Fibroblast of upper back skin (primary cell): ENCODE results near the gene ADCY7.
"Not testable (repeated sequence)": the region's sequence is repeated elsewhere in the genome, so short reads cannot be mapped to it uniquely, and the experiment has no call there.

Source experiments
- DNase-seq: peaks from one replicate; pipeline ENCODE4 v3.0.0-alpha.2; 2013

Gene ADCY7

DNA sequence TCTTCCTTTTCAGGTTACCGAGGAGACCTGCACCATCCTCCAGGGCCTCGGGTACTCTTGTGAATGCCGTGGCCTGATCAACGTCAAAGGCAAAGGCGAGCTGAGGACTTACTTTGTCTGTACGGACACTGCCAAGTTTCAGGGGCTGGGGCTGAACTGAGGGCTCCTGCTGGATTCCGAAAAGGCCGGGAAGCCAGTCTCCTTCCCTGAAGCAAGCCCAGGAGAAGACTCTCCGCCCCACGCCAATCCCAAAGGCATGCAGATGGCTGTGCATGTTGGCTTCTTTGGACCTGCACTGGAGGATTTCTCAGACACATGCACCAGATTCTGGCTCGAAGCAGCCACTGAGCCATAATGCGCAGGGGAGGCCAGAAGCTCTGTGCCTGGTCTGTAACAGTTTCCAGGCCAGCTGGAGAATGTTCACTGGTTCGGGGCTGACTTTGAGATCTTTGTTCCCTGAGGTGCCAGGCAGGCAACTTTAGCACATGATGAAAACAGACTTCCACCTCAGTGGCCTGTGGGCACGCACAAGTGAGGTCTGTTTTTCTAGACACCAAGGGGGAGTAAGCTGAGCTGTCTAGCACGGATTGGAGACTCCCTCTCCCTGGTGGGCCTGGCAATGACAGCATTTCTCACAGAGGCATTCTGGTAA lies 49.1 kb downstream of the ADCY7 start:
- DNase-seq = no peak

DNA sequence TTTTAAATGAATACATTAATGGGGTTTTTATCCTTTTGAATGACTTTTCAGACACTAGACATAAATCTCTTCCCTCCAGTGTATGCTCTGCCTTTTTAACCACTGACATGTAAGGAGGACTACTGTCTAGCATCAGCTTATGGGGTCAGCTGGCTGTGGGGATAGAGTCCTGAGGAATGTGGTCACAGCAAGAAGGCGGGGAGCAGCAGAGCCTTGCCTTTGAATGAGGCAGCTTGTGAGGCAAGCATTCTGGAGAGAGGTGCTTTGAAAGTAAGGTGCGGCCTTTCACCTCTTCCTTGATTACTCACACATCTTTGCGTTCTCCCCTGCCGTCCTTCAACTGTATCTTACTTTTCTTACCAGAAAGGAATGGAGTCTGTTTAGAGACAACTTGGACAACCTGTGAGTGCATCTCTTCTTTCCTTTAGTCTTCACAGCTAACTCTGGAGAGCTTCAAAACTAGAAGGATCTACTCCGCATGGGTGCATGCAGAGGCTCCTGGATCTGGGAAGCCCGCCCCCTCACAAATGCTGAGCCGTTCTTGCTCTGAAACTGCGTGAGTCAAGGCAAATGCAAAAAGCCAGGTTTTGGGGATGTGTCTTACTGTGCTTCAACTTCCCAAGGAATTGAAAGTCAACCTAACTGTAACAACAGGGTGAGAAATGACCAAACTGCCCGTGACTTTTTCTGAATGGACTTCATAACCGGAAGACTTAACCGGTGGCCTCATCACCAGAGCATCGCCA lies 49.9 kb downstream of the ADCY7 start:
- DNase-seq = no peak

DNA sequence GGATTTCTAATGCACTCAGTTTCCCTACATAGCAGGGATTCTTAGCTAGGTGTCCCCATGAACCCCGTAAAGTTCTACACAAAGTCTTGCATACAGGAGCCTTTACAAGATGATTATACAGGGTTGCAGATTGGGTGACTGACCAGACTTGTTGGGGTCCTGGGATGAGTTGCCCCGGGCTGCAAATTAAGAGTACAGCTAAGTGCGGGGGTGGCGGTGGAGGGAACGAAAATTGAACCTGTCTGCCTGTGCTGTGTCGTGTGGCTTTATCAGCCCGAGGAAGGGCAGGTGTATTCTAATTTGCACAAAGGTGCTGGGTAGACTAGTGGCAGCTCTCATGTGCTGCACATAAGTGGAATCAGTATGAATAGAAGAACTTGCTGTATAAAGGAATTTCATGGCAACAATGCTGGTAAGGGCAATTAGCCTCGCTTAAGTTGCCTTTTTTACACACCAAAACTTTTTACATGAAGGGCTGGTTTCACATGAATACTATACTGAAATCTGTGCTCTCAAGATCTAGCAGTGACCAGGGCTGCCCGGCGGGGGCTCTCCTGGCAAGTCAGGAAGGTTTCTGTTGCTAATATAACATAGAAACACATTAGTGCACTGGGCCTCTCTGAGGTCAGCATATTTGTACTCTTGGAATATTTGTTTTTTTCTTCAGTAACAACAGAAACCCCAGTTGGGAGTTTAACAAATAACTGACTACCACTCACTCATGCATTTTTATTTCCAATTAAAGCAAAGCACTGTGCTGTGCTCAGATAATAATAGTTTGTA lies 50.7 kb downstream of the ADCY7 start:
- DNase-seq = no peak

DNA sequence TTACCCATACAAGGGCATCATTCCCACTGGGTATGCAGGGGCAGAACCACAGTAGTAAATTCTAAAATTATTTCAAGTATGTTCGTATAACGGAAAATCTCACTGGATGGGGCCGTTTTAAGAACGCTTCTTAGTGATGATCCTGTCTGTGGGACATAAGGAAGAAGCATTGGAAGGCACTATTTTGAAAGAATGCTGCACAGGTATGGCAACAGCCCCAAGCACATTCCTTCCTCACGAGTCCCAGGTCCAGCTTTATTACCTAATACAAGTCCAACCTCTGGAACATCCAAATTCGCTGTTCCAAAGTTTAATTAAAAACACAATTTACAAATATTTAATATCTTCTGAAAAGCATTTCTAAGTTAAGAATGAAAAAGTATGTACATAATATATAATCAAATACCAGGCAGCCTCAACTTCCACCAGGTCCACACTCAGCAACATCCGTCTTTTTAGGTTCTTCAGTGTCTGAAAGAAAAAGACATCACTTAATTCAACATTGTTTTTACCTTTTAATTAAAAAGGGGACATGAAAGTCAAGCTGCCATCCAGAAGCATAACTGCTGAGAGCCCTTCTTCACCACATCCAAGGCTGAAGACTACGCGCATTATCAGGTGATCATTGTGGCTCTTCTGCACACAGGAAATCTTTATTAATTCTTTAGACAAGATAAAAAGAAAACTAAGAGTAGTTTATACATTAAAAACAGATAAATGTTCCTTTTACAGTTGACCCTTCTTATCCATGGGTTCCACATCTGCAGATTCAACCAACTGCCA lies 52.6 kb downstream of the ADCY7 start:
- no peak for DNase-seq

DNA sequence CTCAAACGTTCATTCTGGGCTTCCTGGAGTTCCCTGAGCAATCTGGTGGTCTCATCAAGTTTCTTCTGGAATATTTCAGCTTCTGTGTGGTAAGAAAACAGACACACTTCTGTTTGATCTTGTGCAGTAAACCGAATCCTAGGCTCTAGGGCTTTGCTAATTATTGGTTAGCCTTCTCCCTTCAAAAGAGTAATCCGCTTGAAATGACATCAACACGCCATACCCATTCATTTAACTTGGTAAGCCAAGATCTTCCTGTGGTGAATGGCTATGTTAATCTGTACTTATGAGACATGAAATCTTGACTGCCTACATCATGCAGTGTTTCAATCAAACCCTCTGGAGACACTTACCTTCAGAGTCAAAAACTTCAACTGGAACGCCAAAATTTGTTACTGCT lies 54.0 kb downstream of the ADCY7 start:
- no peak for DNase-seq

DNA sequence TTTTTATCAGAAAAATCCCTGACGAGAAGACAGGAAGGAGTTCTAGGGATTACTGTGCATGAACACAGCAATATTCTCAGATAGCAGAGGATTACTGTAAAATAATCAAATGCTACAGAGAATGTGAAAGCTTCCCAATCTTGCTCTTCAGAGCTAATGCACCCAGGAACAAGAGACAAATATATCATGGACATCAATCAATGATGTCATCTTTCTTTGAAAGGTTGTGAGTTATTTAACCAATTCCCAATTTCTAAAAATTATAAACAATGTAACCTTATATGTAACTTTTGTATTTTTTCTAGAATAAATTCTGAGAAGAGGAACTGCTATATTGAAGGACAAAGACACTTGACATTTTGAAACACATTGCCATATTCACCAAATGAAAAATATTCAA lies 56.0 kb downstream of the ADCY7 start:
- no peak for DNase-seq

DNA sequence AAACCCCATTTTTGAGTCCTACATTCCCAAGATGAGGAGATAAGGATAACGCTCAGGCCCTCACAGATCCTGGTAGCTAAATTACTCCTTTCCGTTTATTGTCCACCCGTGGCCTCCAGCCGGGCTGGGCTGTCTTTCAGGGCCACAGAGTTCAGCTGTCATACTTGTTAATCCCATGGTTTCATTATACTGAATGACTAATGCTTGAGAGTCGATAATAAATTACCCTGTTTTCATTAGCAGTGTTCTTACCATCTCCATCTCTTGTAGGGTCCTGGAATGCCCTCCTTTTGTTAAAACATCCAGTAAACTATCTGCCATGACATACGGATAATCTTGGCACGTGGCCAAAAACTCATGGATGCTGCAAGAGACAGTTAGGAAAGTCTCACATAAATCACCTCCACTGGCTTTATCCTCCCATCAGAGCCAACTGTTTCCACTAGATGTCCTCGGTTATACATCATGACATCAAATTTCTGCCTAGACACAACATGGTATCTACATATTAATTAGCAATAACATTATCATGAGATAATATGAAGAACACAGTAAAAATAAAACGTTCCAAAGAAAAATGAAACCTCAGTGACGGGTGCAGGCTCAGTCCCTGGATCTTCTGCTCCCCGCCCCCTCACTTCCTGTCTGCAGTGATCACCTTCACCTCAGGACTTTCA lies 57.1 kb downstream of the ADCY7 start:
- peak; percentile 52 for DNase-seq

DNA sequence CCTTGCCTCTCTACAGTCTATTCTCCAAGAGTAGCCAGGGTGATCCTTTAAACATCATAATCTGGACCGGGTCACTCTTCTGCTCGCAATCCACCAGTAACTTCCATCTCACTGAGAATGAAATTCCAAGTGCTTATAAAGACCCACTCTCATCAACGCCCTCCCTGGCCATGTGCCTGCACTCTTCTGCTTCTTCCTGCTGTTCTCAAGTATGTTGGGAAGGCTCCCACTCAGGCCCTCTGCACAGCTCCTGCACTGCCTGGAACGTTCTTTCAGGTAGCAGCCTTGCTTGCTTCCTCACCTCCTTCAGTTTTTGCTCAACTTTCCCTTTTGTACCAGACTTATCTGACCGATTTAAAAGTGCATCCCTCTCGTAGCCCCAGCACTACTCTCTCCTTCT lies 58.0 kb downstream of the ADCY7 start:
- no peak for DNase-seq

DNA sequence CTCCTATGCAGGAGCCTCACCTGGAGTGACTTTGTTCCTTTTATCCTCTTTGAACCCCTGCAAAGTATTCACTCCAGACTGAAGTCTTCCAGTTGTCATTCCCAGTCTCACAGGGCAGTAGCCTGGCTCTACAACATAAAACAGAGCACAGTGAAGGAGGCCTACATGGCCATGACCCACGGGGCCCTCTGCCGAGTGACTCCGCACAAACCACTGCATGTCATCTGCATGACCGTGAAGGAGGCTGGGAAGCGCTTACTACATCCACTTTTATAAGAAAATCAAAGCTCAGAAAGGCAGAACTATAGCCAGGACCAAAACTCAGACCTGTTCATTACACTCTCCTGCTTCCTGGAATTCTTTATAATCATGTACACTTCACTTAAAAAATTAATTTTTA lies 59.9 kb downstream of the ADCY7 start:
- DNase-seq = no peak

DNA sequence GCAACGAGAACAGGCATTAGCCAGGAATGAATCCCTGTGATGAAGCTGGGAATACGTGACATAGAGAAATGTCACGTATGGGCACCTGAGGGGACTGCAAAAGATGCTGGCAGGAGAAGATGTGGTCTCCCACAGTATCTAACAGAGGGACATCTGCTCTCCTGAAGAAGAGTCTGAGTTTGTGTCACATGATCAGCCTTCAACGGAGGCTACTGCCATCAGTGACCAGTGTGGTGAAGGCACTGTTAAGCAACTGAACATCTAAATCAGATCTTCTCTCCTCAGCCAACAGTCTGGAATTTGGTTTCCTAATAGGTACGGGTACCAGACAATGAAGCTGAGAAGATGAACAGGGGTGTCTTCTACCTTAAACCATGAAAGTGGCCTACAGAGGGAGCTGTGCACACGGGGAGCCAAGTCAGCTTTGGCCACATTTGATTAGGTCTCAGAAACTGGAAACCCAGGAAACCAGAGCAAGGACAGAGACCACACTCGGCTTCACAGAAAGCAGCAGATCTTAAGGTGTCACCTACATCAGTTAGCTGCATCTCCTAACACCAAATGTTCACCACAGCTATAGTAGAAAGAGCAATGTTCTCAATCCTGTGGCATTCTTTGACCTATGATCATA lies 60.6 kb downstream of the ADCY7 start:
- peak; percentile 25 for DNase-seq

DNA sequence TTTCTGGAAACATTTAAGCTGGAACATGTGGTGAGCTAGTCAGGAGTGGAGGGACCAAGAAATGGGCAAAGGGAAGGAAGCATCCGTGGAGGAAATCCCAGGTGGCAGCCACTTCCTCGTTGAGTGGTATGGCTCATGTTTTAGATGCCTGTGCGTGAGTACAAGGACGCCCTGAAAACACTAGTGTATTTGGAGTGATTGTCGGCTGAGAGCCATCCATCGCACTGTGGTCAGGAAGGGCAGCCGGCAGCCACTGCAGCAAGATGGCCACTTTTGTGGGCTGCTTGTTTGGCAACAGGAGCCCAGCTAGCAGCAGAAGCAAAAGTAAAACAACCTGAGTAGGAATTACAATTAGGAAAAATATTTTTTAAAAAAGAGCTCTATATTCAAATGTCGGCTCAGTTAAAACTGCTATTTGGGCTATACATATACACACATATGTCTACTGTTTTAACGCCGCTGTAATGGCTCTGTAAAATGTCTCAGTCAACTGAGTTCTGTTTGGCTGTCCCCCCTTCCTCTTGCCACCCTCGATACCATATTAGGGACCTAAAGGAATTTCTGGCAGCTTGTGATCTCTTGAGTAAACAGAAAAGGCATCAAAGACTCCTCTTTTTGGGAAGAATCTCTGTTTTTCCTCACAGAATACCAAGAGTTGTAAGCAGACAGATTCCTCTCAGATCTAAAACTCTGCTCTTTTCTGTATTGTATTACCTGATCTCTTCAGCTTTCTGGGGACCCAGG lies 63.3 kb downstream of the ADCY7 start:
- no peak for DNase-seq

DNA sequence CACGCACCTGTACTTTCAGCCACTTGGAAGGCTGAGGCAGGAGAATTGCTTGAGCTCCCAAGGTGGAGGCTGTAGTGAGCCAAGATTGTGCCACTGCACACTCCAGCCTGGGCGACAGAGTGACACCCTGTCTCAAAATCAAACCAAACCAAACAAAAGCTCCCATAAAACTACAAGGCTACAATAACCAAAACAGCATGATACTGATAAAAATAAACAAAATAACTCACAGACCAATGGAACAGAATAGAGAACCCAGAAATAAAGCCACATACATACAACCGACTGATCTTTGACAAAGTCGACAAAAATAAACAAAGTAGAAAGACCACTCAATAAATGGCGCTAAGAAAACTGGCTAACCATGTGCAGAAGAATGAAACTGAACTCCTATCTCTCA lies 65.2 kb downstream of the ADCY7 start:
- no peak for DNase-seq

DNA sequence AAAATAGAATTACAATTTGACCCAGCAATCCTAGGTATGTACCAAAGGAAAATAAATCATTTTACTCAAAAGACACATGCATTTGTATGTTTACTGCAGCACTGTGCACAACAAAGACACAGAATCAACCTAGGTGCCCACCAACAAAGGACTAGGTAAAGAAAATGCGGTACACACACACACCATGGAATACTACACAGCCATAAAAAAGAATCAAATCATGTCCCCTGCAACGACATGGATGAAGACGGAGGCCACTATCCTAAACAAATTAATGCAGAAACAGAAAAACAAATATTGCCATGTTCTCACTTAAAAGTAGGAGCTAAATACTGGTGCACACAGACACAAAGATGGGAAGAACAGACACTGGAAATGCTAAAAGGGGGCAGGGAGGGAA lies 66.2 kb downstream of the ADCY7 start:
- no peak for DNase-seq

DNA sequence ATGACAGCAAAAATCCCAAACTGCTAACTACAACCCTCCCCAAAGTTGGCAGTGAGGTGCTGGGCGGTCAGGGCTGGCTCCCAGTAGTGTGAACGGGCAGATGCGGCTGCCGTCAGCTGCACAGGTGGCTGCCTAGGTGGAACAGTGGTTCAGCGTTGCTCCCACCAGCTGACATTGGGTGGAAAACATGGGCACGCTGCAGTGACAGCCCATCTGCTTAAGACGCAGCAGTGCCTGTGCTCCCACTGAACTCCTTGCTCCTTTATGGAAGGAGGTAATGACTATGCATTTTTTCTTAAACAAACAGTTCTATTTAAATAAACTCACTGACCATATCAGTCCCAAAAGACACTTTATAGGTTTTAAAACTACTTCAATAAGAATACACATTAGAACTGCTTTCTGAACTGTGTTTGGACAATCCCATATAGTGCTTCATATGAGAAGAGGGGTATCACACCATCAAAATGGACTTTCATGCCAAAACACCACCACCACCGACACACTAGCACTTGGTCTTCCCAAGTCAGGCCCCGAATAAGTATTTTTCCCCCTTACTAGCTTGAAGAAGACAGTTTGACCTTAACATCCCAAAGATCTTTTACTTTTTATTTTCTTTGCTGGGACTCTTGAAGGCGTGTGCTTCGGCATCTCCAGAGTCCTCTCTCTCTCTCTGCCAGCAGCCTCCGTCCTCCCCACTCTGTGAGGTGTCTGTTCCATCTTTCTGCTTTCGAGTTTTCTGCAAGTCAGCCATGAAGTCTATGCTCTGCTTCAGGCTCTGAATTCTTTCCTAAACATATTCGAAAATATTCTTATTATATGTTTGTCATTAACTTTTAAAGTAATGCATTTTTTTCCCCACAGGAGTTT lies 68.0 kb downstream of the ADCY7 start:
- DNase-seq = no peak

DNA sequence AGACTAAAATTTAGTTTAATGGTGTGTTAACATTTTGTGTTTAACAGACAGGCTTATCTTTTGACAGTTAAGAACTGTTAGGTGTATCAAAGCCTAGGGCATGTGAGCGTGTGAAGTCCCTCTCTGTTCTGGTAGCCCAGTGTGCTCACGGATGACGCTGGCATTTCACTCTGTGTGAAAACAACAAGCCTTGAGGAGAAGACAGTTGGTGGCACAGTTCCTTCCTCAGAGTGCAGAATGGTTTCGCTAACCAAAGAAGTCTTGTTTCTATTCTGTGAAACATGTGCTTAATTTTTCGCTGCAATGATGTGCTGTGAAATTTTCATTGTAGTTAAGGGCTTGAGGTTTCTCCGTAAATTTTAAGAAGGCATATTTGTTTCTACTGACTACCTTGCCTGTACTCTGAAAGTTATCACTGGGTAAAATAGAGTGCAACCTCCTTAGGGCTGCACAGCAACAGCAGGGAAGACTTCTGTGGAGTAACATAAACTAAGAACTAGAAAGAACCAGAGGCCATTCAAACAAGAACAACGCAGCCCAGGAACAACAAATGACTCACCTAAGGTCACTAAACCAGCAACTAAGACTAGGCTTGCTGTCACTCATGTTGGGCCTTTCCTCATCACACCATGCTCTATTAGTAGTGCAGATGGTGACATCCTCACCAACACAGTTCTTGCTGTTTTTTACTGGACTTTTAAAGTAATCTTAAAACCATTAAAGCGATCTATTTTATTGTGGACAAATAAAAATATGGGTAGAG lies 69.0 kb downstream of the ADCY7 start:
- DNase-seq = no peak

DNA sequence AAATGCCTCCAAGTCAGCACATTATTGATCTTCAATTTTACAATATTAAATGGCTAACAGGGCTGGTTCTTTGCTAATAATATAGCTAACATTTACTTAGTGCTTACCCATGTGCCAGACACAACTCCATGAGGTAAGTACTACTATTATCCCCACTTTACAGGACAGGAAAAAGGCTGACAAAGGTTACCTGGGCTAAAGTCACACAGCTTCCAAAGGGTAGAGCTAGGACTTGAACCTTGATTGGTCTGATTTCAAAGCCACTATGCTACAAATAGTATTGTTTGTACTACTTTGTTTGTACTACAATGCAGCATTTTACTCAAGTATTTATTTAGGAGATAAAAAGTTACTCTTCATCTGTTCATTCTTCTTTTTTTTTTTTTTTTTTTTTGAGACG lies 70.5 kb downstream of the ADCY7 start:
- DNase-seq = no peak

DNA sequence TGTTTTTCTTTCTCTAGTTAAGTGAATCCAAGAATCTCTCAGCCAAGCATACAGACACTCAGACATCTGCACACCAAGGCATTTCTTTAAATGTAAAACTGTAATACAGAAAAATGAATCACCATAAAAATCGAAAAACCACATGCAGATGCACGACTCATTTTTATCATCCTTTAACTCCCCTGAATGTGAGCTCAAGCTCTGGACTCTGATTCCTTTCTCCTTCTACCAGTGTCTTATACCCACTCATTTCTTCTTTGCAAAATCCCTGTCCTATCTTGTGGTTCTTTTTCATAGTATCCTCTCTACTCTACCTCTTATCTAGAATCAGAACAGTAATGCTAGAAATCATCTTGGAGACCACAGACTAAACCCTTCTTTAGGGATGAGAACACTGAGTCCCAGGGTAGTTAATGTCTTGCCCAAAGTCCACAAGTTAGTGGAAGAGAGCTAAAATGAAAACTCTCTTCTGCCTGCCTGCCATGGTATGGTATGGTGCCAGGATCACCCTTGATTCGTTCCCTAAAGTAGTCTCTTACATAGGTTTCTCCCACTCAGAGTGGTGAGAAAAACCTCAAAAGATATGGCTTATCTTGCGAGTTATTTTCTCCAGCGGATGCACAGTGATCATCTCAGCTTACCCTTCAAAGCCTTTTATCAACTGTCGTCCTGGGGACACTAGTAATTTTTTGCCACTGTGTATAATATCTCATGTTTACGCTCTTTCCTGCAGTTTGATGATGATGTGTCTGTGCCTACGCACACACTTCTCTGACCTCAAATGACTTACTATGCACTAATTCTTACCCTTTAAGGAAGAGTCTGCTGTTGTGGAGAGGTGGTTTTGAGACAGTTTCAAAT lies 72.2 kb downstream of the ADCY7 start:
- peak; percentile 24 for DNase-seq

DNA sequence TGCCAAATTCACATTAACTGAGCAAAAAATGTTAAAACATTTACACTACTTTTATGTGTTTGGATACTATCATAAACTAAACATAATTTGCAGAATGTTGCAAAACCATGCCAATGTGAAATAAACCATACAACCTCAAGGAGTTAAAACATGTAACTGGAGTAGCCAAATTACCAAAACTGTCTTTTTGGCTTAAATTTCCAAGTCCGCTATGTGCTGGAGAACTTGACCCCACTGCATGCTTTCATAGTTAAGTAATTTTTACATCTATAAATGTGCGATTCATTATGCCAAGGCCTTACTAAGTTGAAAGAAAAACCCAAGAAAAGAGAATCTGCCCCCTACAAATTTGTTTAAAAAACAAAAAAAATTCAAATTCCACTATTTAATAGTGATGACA lies 74.2 kb downstream of the ADCY7 start:
- no peak for DNase-seq

DNA sequence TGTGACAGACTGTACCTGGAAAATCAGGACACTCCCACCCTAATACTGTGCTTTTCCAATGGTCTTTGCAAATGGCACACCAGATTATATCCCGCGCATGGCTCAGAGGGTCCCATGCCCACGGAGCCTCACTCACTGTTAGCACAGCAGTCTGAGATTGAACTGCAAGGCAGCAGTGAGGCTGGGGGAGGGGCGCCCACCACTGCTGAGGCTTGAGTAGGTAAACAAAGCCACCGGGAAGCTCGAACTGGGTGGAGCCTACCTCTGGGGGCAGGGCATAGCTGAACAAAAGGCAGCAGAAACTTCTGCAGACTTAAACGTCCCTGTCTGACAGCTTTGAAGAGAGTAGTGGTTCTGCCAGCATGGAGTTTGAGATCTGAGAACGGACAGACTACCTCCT lies 77.2 kb downstream of the ADCY7 start:
- not testable (repeated sequence) for DNase-seq
